Stimulated activated CD4-positive, alpha-beta T cell treated with anti-CD3 and anti-CD28 coated beads, Interleukin-4, amount 100 ng/mL, for 48 hours (primary cell): ENCODE measurements around the gene GMPR.
"Not testable (repeated sequence)": the region's sequence is repeated elsewhere in the genome, so short reads cannot be mapped to it uniquely, and the experiment has no call there.

Source experiments
- DNase-seq, 2 donors: peaks; one replicate each; pipeline ENCODE4 v3.0.0-alpha.2; 2020; ENCODE audit warnings: low read depth in 2 of 2

The GMPR gene

GRCh38 chr6:16248271-16248853 lies 10.0 kb downstream of the GMPR start:
- DNase-seq = no peak

- DNase-seq = no peak
Observed at GRCh38 chr6:16249971-16250370, 11.6 kb downstream of the GMPR start.

GRCh38 chr6:16251706-16252105 lies 13.3 kb downstream of the GMPR start:
- DNase-seq = no peak

GRCh38 chr6:16252686-16253299 lies 14.4 kb downstream of the GMPR start:
- DNase-seq = no peak

GRCh38 chr6:16253399-16254144 lies 15.2 kb downstream of the GMPR start:
- DNase-seq = no peak

GRCh38 chr6:16254535-16254934 lies 16.1 kb downstream of the GMPR start:
- no peak for DNase-seq

- no peak for DNase-seq
Observed at GRCh38 chr6:16256781-16257180, 18.4 kb downstream of the GMPR start.

GRCh38 chr6:16257999-16258708 lies 19.8 kb downstream of the GMPR start:
- no peak for DNase-seq

- no peak for DNase-seq
Observed at GRCh38 chr6:16258709-16259075, 20.3 kb downstream of the GMPR start.

GRCh38 chr6:16259604-16260003 lies 21.2 kb downstream of the GMPR start:
- DNase-seq = not testable (repeated sequence)

GRCh38 chr6:16260602-16261001 lies 22.2 kb downstream of the GMPR start:
- DNase-seq = not testable (repeated sequence)

GRCh38 chr6:16262773-16263172 lies 24.4 kb downstream of the GMPR start:
- DNase-seq = not testable (repeated sequence)

- DNase-seq = not testable (repeated sequence)
Observed at GRCh38 chr6:16263464-16264099, 25.2 kb downstream of the GMPR start.

- no peak for DNase-seq
Observed at GRCh38 chr6:16264785-16265184, 26.4 kb downstream of the GMPR start.

- DNase-seq = no peak
Observed at GRCh38 chr6:16265351-16266341, 27.3 kb downstream of the GMPR start.

- DNase-seq = no peak
Observed at GRCh38 chr6:16267428-16268263, 29.3 kb downstream of the GMPR start.

- DNase-seq = not testable (repeated sequence)
Observed at GRCh38 chr6:16269442-16270070, 31.2 kb downstream of the GMPR start.

GRCh38 chr6:16270178-16270794 lies 31.9 kb downstream of the GMPR start:
- no peak for DNase-seq

GRCh38 chr6:16271428-16271827 lies 33.0 kb downstream of the GMPR start:
- no peak for DNase-seq
